MM.1S (cell line): ENCODE data around the gene NME7.

Experiments
- DNase-seq: peaks from one replicate; pipeline ENCODE4 v3.0.0-alpha.2; 2015
- H2AFZ ChIP-seq: fragments of 300-600 bp; sonication (generic); 2 replicates; pipeline ENCODE4 v1.6.0; 2016; ENCODE audit warnings: antibody characterized with exemption, low read length
- H3F3A ChIP-seq: fragments of 300-600 bp; sonication (generic); 2 replicates; pipeline ENCODE4 v1.6.1; 2016; ENCODE audit warnings: mild to moderate bottlenecking, antibody characterized with exemption, low read length, moderate library complexity, mixed read lengths; ENCODE audit not compliant: insufficient read depth
- H3K27ac ChIP-seq: fragments of 300-600 bp; sonication (generic); 2 replicates; pipeline ENCODE4 v1.5.1; 2016; ENCODE audit warnings: mild to moderate bottlenecking, low read length
- H3K27me3 ChIP-seq: fragments of 300-600 bp; sonication (generic); replicated peaks from 2 replicates; pipeline ENCODE4 v1.6.0; 2016; ENCODE audit warnings: low read length; ENCODE audit not compliant: insufficient read depth
- H3K36me3 ChIP-seq: fragments of 300-600 bp; sonication (generic); replicated peaks from 2 replicates; pipeline ENCODE4 v1.6.1; 2016; ENCODE audit warnings: mild to moderate bottlenecking, low read length, mixed read lengths; ENCODE audit not compliant: insufficient read depth
- H3K4me1 ChIP-seq: fragments of 300-600 bp; sonication (generic); 2 replicates; pipeline ENCODE4 v1.6.1; 2016; ENCODE audit warnings: low read length, mixed read lengths
- H3K4me2 ChIP-seq: fragments of 300-600 bp; sonication (generic); 2 replicates; pipeline ENCODE4 v1.6.0; 2016; ENCODE audit warnings: low read depth, low read length
- H3K4me3 ChIP-seq: fragments of 300-600 bp; sonication (generic); 2 replicates; pipeline ENCODE4 v1.5.1; 2016; ENCODE audit warnings: low read length, mixed read lengths
- H3K79me2 ChIP-seq: fragments of 300-600 bp; sonication (generic); 2 replicates; pipeline ENCODE4 v1.6.1; 2016; ENCODE audit warnings: mixed run types, low read length, mixed read lengths
- H3K9ac ChIP-seq: fragments of 300-600 bp; sonication (generic); 2 replicates; pipeline ENCODE4 v1.6.1; 2016; ENCODE audit warnings: low read length, mixed read lengths
- H3K9me2 ChIP-seq: fragments of 300-600 bp; sonication (generic); replicated peaks from 2 replicates; pipeline ENCODE4 v1.6.1; 2016; ENCODE audit warnings: mild to moderate bottlenecking, low read length, mixed read lengths; ENCODE audit not compliant: insufficient read depth
- H3K9me3 ChIP-seq: fragments of 300-600 bp; sonication (generic); replicated peaks from 2 replicates; pipeline ENCODE4 v1.6.1; 2016; ENCODE audit warnings: mild to moderate bottlenecking, low read length, mixed read lengths; ENCODE audit not compliant: insufficient read depth
- H4K20me1 ChIP-seq: fragments of 300-600 bp; sonication (generic); 2 replicates; pipeline ENCODE4 v1.6.1; 2016; ENCODE audit warnings: mild to moderate bottlenecking, low read length, moderate library complexity, mixed read lengths; ENCODE audit not compliant: insufficient read depth
- EZH2 ChIP-seq: fragments of 300-600 bp; sonication (generic); optimal IDR thresholded peaks from 2 replicates; pipeline ENCODE3; 2017; ENCODE audit warnings: low read depth, mild to moderate bottlenecking, antibody characterized with exemption, low read length, mixed read lengths
- EZH2phosphoT487 ChIP-seq: fragments of 300-600 bp; sonication (generic); IDR thresholded peaks from 2 replicates; pipeline ENCODE4 v1.6.1; 2018; ENCODE audit warnings: antibody characterized with exemption, low read length
- TF ChIP-seq, protein P1 (sequence below): fragments of 300-600 bp; sonication (generic); IDR thresholded peaks from 2 replicates; pipeline ENCODE4 v1.5.1; 2016; ENCODE audit warnings: antibody characterized with exemption, low read length, mixed read lengths

Gene NME7

DNA sequence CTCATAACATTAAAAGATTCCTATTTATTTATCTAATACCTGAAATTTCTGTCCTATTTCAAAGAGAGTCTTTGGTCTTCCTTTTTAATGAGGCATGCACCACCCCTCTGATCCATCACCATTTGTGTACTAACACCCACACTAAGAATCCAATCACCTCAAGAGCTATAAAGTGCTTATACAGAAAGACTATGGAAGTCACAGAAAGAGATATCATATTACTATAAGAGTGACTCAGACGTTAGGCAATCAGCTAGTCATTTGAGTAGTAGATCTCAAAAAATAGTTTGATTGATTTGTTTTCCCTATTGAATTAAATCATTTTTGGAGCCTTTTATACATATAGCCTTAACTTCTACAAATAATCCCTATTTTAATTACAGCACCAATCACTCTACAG lies 46.1 kb downstream of the NME7 start:
- Histone ChIP-seq H2AFZ (no peak overlapping the region), H3K4me3 (no peak overlapping the region), H3K27ac (no peak overlapping the region), H3K9me3 (no peaks in the 10 kb centered on the region), H3K36me3 (no peaks in the 10 kb centered on the region), H3F3A (no peaks in the 10 kb centered on the region), H3K79me2 (no peaks in the 10 kb centered on the region), H3K9ac (no peak overlapping the region), H3K9me2 (no peaks in the 10 kb centered on the region), H3K4me2 (no peak overlapping the region), H3K4me1 (no peaks in the 10 kb centered on the region), H3K27me3 (no peaks in the 10 kb centered on the region), H4K20me1 (no peaks in the 10 kb centered on the region)
- TF ChIP-seq, protein P1, sequence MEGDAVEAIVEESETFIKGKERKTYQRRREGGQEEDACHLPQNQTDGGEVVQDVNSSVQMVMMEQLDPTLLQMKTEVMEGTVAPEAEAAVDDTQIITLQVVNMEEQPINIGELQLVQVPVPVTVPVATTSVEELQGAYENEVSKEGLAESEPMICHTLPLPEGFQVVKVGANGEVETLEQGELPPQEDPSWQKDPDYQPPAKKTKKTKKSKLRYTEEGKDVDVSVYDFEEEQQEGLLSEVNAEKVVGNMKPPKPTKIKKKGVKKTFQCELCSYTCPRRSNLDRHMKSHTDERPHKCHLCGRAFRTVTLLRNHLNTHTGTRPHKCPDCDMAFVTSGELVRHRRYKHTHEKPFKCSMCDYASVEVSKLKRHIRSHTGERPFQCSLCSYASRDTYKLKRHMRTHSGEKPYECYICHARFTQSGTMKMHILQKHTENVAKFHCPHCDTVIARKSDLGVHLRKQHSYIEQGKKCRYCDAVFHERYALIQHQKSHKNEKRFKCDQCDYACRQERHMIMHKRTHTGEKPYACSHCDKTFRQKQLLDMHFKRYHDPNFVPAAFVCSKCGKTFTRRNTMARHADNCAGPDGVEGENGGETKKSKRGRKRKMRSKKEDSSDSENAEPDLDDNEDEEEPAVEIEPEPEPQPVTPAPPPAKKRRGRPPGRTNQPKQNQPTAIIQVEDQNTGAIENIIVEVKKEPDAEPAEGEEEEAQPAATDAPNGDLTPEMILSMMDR: no peak
- no peak for TF ChIP-seq EZH2
- TF ChIP-seq EZH2phosphoT487: no peak
- no peak for DNase-seq

DNA sequence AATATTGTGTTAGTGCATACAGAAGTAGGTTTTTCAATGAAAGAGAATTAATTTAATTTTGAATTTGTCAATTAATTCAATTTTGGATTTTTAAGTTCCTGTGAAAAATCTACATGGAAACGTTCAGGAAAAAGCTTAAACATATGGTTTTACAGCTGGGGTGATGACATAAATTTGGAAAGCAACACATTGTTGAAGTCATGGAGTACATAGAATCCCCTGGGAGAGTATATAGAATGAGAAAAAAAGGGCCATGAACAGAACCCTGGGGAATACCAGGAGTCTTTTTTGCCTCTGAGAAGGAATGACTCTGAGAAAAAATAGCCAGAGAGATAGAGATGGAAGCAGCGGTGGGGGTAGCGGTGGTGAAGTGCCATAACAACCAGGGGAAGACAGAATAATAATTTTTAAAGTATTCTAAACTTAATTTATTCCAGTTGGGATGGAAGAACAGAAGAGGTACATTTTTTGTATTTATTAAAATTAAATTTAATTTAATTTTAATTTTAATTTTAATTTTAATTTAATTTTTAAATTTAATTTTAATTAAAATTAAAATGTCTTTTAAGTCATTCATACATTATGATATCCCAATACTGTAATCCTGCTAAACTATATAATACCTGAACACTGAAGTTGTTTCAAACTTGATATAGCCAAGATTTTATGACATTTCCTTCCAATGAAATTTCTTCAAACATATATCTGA lies 48.9 kb downstream of the NME7 start:
- DNase-seq: no peak
- H3K4me1 ChIP-seq: no peaks in the 10 kb centered on the region
- TF ChIP-seq EZH2phosphoT487: no peak
- no peak for TF ChIP-seq EZH2
- TF ChIP-seq, protein P1: no peak

DNA sequence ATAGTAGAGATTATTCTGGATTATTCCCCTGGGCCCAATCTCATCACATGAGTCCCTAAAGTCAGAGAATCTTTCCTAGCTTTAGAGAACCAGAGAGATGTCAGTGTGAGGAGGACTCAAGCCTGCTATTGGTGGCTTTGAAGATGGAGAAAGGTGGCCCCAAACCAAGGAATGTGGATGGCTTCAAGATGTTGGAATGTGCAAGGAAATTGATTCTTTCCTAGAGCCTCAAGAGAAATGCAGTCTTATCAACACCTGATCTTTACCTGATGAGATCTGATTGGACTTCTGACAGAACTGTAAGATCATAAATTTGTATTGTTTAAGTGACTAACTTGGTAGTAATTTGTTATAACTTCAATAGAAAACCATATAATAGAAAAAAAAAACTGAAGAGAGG lies 51.0 kb downstream of the NME7 start:
- Histone ChIP-seq H3K9me3 (no peaks in the 10 kb centered on the region), H3K27me3 (no peaks in the 10 kb centered on the region), H3K79me2 (no peaks in the 10 kb centered on the region), H3K9me2 (0 out of 2 replicates have a peak, but pooled peaks cover 2% of the 10 kb centered on the region), H2AFZ (no peak overlapping the region), H3K4me3 (no peak overlapping the region), H3K36me3 (no peaks in the 10 kb centered on the region), H3K27ac (no peak overlapping the region), H3K4me2 (no peak overlapping the region), H3K9ac (no peak overlapping the region), H3F3A (no peaks in the 10 kb centered on the region), H4K20me1 (no peaks in the 10 kb centered on the region), H3K4me1 (peaks cover 6% of the 10 kb centered on the region)
- DNase-seq: no peak
- TF ChIP-seq EZH2 (no peak), EZH2phosphoT487 (no peak)
- TF ChIP-seq, protein P1: no peak

More for the DNA sequence above, 48.9 kb downstream of the NME7 start:
- Histone ChIP-seq H4K20me1 (no peaks in the 10 kb centered on the region), H3K9me3 (no peaks in the 10 kb centered on the region), H3K4me3 (no peak overlapping the region), H3F3A (no peaks in the 10 kb centered on the region), H3K36me3 (no peaks in the 10 kb centered on the region), H3K9ac (no peak overlapping the region), H3K27me3 (no peaks in the 10 kb centered on the region), H3K4me2 (no peak overlapping the region), H2AFZ (no peak overlapping the region), H3K9me2 (no peaks in the 10 kb centered on the region), H3K79me2 (no peaks in the 10 kb centered on the region), H3K27ac (no peak overlapping the region)
